GM10847 (cell line): ENCODE results near the gene C1orf74.

ENCODE experiments used
- POLR2A ChIP-seq: IDR thresholded peaks from 2 replicates; pipeline ENCODE4 v1.6.1; 2011; ENCODE audit not compliant: insufficient read length; ENCODE audit errors: extremely low read depth

Gene C1orf74

DNA sequence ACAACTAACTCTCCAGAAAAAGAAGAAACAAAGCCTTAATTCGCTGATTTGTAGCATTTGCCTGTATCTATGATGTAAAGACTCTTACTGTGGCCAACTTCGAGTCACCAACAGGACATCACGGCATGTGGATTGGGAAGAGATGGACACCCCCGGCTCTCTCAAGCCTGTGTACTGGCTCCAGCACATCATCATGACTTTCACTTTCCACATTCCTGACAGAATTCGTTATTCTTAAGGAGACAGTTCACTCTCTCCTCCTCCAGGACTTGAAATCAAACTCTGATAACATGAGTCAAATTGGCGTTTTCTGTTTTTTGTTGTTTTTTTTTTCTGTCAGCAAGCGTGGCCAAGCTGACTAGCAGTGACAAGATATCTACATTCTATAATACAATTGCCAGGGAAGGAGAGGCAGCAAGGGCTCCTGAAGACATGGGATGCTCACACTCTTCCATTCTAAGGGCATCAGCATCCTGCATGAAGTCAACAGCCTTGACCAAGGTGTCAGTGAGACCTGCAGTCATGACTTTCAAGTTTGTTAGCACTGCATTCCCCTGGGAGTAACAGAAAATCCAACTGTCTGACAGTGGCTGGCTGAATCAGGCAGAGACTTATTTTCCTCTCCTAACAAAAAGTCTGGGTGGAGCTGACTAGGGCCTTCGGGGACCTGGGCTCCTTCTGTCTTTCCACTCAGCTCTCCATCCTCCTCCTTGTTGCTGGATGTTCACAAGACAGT lies 41.8 kb downstream of the C1orf74 start:
- no peak for TF ChIP-seq POLR2A

DNA sequence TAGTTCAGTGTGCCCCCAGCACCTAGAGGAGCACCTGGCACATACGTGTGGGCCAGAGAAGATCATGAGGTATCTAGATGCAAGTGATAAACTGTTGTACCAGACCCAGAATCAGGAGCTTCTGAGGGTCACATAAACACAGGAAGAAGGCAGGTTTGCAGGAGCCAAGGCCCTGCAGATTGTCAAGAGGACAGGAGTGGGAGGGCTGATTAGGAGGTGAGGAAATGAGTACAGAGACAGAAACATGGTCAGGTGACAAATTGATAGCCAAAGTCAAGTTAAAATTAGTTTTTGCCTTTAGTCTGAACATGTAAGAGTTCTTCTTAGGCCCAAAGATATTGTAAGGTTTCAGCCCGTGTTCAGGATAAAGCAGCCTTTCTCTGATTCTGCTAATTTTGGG lies 42.5 kb downstream of the C1orf74 start:
- no peak for TF ChIP-seq POLR2A

DNA sequence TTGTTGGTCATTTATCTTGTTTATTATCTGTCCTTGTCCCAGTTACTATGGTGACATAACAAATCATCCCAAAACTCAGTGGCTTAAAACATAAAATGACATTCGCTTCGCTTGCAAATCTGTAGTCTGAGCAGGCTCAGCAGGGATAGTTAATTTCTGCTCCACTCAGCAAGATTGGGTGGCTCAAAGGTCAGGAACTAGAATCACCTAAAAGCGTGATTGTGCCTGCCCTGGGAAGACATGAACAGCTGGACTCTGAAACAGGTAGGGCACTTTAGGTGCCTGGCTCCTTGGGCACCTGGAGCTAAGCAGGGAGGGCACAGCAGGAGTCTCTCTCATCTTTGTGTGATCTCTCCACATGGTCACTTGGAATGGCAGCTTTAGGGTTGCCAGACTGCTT lies 43.2 kb downstream of the C1orf74 start:
- TF ChIP-seq POLR2A, result no peak

DNA sequence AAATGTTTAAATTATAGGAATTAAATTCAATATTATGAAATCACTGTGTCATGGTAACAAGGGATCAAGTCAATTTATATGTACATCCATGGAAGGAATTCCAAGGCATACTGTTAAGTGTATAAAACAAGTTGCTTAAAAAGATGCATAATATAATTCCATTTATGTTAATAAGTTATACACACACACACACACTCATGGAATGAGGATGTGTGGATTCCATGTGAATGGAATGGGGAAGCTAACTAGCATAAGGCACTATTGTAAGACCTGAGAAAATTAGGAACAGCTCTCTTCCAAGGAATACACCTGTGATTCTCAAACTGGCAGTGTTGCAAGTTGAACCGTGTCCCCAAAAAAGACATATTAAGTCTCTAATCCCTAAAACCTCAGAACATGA lies 46.1 kb downstream of the C1orf74 start:
- TF ChIP-seq POLR2A, result no peak

DNA sequence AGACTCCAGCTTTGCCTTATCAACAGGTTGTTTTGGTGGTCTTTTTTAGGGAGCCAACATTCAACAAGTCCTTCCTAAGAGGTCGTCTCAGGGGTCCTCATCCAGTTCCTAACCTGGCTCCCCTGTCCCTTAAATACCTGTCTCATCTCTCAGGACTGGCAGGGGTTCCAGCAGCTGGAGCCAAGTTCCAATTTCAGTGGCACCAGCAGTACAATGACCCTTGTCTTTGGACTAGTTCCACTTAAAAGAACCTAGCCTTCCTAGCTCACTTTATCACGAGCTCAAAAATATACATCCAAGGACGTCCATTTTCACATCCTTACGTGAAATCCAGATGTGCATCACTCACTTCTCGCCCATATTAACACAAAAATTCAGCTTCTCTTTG lies 47.2 kb downstream of the C1orf74 start:
- no peak for TF ChIP-seq POLR2A

DNA sequence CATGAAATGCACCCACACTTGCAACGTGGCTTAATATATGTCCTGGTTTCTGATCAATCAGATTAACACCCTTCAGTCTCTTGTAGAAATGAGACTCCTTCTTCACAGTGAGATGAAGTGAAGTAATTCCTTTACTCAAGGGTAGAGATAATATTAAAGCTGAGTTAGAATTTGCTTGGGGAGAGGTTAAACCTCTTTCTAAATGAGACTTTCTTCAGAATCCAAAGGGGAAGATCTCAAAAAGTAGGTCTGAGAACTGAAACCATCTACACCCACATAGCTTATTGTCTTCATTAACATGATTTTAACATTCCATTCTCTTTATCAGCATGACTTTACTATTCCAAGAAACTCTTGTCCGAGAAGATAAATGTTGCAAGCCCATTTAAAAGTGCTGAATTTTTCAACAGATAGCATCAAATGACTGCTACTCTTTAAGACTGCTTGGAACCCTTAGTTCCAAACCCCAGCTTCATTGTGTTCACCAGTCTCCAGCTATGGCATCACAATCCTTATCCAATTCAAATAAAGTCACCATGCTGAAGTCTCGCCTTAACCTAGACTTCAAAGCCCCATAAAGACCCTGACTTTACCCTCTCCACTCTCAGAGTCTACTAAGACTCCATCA lies 47.8 kb downstream of the C1orf74 start:
- no peak for TF ChIP-seq POLR2A

DNA sequence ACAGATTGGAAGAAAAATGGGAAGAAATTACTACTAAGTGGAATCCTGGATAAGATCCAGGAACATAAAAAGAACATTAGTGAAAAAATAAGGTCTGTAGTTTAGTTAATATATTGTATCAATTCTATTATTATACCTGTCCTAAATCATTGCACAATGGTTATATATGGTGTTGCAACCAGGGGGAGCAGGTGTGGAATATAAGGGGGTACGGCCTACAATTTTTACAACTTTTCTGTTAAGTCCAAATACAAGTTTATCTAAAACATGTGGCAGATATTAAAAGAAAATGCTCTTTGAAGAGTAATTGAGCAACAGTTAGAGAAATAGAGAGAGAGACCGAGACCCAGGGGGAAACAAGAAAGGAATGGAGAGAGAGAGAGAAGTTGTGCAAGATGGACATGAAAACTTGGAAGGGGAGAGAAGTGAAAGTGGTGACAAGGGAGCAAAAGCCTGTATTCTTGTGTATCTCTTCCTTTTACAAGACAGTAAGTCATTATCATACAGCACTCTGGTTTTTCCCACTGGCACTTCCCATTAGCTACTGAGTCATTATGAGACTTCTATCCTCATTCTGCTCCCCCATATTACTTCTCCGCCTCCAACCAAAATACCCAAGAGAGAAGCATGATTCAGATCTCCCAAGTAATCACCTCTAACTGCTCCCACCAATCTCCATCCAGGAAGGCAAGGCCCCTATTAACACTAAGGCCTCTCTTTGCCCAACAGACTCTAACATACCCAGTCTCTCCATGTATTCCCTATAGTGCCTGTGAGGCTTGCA lies 50.8 kb downstream of the C1orf74 start:
- no peak for TF ChIP-seq POLR2A

DNA sequence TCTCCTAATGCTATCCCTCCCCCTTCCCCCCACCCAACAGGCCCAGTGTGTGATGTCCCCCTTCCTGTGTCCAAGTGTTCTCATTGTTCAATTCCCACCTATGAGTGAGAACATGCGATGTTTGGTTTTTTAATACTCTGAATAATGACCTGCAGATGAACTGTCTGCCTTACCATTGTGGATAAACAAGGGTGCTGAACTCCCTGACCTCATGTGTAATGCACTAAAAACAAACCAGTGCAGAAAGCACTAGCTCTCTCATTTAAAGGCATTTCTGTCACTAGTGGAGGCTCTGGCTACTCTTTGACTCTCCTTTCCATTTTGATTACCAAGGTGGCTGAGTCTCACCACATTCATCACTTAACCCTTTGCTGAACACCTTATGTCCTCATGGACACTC lies 51.6 kb downstream of the C1orf74 start:
- TF ChIP-seq POLR2A, result no peak

DNA sequence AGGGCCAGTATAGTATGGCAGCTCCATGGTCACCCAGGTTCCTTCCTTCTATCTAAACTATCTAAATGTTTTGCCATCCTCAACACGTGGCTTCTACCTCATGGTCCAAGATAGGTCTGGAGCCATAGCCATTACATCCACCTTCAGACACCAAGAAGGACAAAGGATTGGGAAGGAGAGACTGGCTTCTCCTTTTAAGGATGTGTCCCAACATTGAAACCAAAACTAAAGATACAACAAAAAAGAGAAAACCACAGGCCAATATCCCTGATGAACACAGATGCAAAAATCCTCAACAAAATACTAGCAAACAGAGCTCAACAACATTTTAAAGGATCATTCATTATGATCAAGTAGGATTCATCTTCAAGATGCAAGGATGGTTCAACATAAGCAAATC lies 54.9 kb downstream of the C1orf74 start:
- no peak for TF ChIP-seq POLR2A
